Omental fat pad (tissue), 4 donors: Measurements from ENCODE around the gene FSIP1. TPM values are rescaled to one million over a fixed set of nuclear protein-coding genes. Genes with fewer than 3 reads are reported as not detected.

Experiments
- ATAC-seq: fragments of 150-250 bp; one replicate; pipeline ENCODE4 v1.9.1; 2016; ENCODE audit warnings: mild to moderate bottlenecking, moderate library complexity; ENCODE audit not compliant: low FRiP score
- DNase-seq: peaks from one replicate; pipeline ENCODE4 v3.0.0-alpha.2; 2019; ENCODE audit warnings: low spot score
- CTCF ChIP-seq, 3 donors: fragments of 450-650 bp; IDR thresholded peaks; one replicate each; pipeline ENCODE4 v1.5.1; 2016 to 2017; ENCODE audit warnings: antibody characterized with exemption in 3 of 3, mild to moderate bottlenecking in 3 of 3, moderate library complexity in 2 of 3
- total RNA-seq, 4 donors: library from RNA; depleted of rRNA; stranded (reverse); fragments of >200 nt; gene quantifications; one replicate each; pipeline ENCODE4 v1.1.0, GENCODE V29; 2016

The FSIP1 gene
- total RNA-seq, 4 donors from 2014 or later = 0.32 to 0.48 (median 0.41) TPM

- TF ChIP-seq CTCF (IDR thresholded peaks at IDR 0.05) = no peak
- ATAC-seq = no peak
- no peak for DNase-seq
Observed at GRCh38 chr15:39591896-39592315, 190.7 kb downstream of the FSIP1 start.

- TF ChIP-seq CTCF (IDR thresholded peaks at IDR 0.05) = no peak
- ATAC-seq = no peak
- DNase-seq = no peak
Observed at GRCh38 chr15:39591141-39591895, 191.3 kb downstream of the FSIP1 start.

- DNase-seq (no peak), ATAC-seq (no peak)
- no peak for TF ChIP-seq CTCF (IDR thresholded peaks at IDR 0.05)
Observed at GRCh38 chr15:39589815-39590644, 192.6 kb downstream of the FSIP1 start.

- TF ChIP-seq CTCF (IDR thresholded peaks at IDR 0.05) = no peak
- DNase-seq = no peak
- no peak for ATAC-seq
Observed at GRCh38 chr15:39589193-39589814, 193.3 kb downstream of the FSIP1 start.

GRCh38 chr15:39588531-39589192 is 194.0 kb downstream of the FSIP1 start:
- no peak for DNase-seq
- no peak for TF ChIP-seq CTCF (IDR thresholded peaks at IDR 0.05)
- ATAC-seq = no peak

GRCh38 chr15:39587731-39588530 is 194.7 kb downstream of the FSIP1 start:
- no peak for TF ChIP-seq CTCF (IDR thresholded peaks at IDR 0.05)
- DNase-seq (no peak), ATAC-seq (no peak)
